Measurements from ENCODE around the gene GATA5. TPM values are rescaled to one million over a fixed set of nuclear protein-coding genes. Genes with fewer than 3 reads are reported as not detected.
A peak's percentile ranks its signal among the peaks of the same experiment; 100 is the strongest.

Gene GATA5
- total RNA-seq, 4 donors from 2014 or later: 0.26 to 17.8 (median 3.5) TPM; not detected in 1

DNA sequence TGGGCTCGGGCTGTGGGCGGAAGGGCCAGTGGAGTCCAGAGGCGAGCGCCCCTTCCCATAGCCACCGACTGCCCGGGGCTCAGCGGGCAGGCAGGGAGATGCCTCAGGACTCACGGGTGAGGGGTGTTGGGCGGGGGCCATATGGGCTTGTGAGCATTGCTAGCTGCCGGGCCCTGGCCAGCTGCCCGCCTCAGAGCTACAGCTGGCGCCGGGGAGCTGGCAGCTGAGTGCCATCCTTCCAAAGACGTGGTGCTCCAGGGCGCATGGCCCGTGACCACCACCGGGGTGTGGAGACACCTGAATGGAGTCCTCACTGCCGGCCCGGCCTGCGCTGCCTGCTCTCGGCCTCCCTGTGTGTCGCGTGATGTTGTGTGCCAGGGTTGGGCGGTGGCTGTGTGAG is 37.9 kb downstream of the GATA5 start:
- Histone ChIP-seq H3K36me3 (no peaks in the 10 kb centered on the region), H3K27me3 (no peaks in the 10 kb centered on the region), H3K4me1 (no peaks in the 10 kb centered on the region), H3K4me3 (no peak overlapping the region), H3K9me3 (no peaks in the 10 kb centered on the region), H3K27ac (no peak overlapping the region)
- no peak for DNase-seq
- TF ChIP-seq, protein P1, sequence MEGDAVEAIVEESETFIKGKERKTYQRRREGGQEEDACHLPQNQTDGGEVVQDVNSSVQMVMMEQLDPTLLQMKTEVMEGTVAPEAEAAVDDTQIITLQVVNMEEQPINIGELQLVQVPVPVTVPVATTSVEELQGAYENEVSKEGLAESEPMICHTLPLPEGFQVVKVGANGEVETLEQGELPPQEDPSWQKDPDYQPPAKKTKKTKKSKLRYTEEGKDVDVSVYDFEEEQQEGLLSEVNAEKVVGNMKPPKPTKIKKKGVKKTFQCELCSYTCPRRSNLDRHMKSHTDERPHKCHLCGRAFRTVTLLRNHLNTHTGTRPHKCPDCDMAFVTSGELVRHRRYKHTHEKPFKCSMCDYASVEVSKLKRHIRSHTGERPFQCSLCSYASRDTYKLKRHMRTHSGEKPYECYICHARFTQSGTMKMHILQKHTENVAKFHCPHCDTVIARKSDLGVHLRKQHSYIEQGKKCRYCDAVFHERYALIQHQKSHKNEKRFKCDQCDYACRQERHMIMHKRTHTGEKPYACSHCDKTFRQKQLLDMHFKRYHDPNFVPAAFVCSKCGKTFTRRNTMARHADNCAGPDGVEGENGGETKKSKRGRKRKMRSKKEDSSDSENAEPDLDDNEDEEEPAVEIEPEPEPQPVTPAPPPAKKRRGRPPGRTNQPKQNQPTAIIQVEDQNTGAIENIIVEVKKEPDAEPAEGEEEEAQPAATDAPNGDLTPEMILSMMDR (IDR thresholded peaks at IDR 0.05): no peak
- TF ChIP-seq POLR2A (IDR thresholded peaks at IDR 0.05): no peak
- intact Hi-C loops (cut with DNase I; ENCODE audit: low total_unique reads): no loop called here

- intact Hi-C loops (cut with DNase I; ENCODE audit: low total_unique reads): no loop called here
- H3K27me3 ChIP-seq: no peaks in the 10 kb centered on the region
Measured at GRCh38 chr20:62437496-62437895, 38.3 kb downstream of the GATA5 start.

GRCh38 chr20:62436692-62437091 is 39.1 kb downstream of the GATA5 start:
- no peak overlapping the region for H3K4me3 ChIP-seq
- no peaks in the 10 kb centered on the region for H3K9me3 ChIP-seq
- H3K4me1 ChIP-seq: no peaks in the 10 kb centered on the region
- DNase-seq: no peak
- no peak for TF ChIP-seq POLR2A (IDR thresholded peaks at IDR 0.05)
- TF ChIP-seq, protein P1 (IDR thresholded peaks at IDR 0.05): no peak
- no peaks in the 10 kb centered on the region for H3K36me3 ChIP-seq
- intact Hi-C loops (cut with DNase I; ENCODE audit: low total_unique reads): no loop called here
- H3K27ac ChIP-seq: no peak overlapping the region
- no peaks in the 10 kb centered on the region for H3K27me3 ChIP-seq

More at GRCh38 chr20:62437496-62437895, 38.3 kb downstream of the GATA5 start:
- no peak for TF ChIP-seq POLR2A (IDR thresholded peaks at IDR 0.05)
- TF ChIP-seq, protein P1 (IDR thresholded peaks at IDR 0.05): no peak
- Histone ChIP-seq H3K4me3 (no peak overlapping the region), H3K36me3 (no peaks in the 10 kb centered on the region), H3K4me1 (no peaks in the 10 kb centered on the region), H3K27ac (no peak overlapping the region), H3K9me3 (no peaks in the 10 kb centered on the region)
- no peak for DNase-seq

DNA sequence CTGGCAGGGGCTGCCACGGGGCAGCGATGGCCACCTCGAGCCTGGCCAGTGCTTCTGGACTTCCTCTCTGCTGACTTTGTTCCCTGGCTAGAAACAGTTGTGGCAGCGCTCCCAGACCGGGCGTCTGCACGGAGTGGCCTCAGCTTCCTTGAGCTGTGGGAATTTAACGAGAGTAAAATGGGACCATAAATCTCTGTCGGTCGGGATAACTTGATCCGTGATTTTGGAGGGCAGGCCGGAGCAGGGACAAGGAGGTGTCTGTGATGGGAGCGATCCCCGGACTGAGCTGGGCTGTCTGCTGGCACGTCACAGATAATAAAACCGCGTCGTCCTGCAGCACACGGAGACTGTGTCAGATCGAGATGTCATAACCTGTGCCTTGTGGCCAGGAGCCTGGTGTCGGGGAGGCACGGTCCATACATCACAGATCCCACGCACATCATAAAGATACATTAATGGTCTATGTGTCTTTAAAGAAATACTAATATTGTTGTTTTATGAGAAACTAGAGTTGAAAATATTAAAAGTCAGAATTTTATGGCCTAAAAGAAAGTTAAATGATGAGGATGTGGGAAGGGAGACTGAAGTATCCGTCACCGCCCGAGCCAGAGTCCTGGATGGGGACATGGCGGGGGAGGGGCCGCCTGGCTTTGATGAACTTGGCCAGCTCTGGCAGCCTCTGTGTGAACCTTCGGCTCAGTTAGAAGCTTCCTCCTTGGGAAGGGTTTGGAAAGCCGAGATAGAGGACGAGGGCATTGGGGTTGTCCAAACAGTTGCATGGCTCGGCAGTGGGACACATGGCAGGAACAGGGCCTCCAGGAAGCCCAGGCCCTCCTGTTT is 41.9 kb downstream of the GATA5 start:
- peak; percentile 35 to 42 for DNase-seq
- no peak for TF ChIP-seq POLR2A (IDR thresholded peaks at IDR 0.05)
- TF ChIP-seq, protein P1 (IDR thresholded peaks at IDR 0.05): no peak
- no peaks in the 10 kb centered on the region for H3K36me3 ChIP-seq
- intact Hi-C loops (cut with DNase I; ENCODE audit: low total_unique reads): no loop called here
- no peaks in the 10 kb centered on the region for H3K9me3 ChIP-seq
- no peaks in the 10 kb centered on the region for H3K4me1 ChIP-seq
- no peak overlapping the region for H3K27ac ChIP-seq
- H3K4me3 ChIP-seq: no peak overlapping the region
- H3K27me3 ChIP-seq: no peaks in the 10 kb centered on the region

- intact Hi-C loops (cut with DNase I; ENCODE audit: low total_unique reads): no loop called here
- Histone ChIP-seq H3K4me1 (no peaks in the 10 kb centered on the region), H3K27me3 (no peaks in the 10 kb centered on the region), H3K4me3 (no peak overlapping the region), H3K27ac (no peak overlapping the region), H3K9me3 (no peaks in the 10 kb centered on the region), H3K36me3 (no peaks in the 10 kb centered on the region)
- DNase-seq: no peak
- TF ChIP-seq, protein P1 (IDR thresholded peaks at IDR 0.05): no peak
- no peak for TF ChIP-seq POLR2A (IDR thresholded peaks at IDR 0.05)
Measured at GRCh38 chr20:62430866-62431447, 44.8 kb downstream of the GATA5 start.

All from uterus (tissue), 4 donors.